T1000 (cell line): ENCODE results near the gene ATP5F1A.
"Not testable (repeated sequence)": the region's sequence is repeated elsewhere in the genome, so short reads cannot be mapped to it uniquely, and the experiment has no call there.

ENCODE experiments used
- DNase-seq: peaks from one replicate; lab custom pipeline; 2025; ENCODE audit warnings: mixed read lengths; lab: John Stamatoyannopoulos, UW

Gene ATP5F1A

GRCh38 chr18:46047369-46047768, 50.7 kb downstream of the ATP5F1A start:
- not testable (repeated sequence) for DNase-seq

GRCh38 chr18:46046688-46047087, 51.4 kb downstream of the ATP5F1A start:
- DNase-seq, result no peak

GRCh38 chr18:46046126-46046525, 52.0 kb downstream of the ATP5F1A start:
- no peak for DNase-seq

GRCh38 chr18:46042571-46043123, 55.4 kb downstream of the ATP5F1A start:
- no peak for DNase-seq

- DNase-seq, result no peak
These were observed 57.4 kb downstream of the ATP5F1A start for GRCh38 chr18:46040747-46041104.

GRCh38 chr18:46040033-46040746, 57.9 kb downstream of the ATP5F1A start:
- no peak for DNase-seq

GRCh38 chr18:46037512-46038305, 60.4 kb downstream of the ATP5F1A start:
- DNase-seq, result no peak

- DNase-seq, result no peak
These were observed 62.1 kb downstream of the ATP5F1A start for GRCh38 chr18:46035696-46036680.

- DNase-seq, result no peak
These were observed 63.9 kb downstream of the ATP5F1A start for GRCh38 chr18:46034230-46034629.

GRCh38 chr18:46031741-46032140, 66.4 kb downstream of the ATP5F1A start:
- DNase-seq, result no peak
